Muscle of back (tissue), 11 donors: Measurements from ENCODE around the gene CAPN13. TPM values are rescaled to one million over a fixed set of nuclear protein-coding genes. Genes with fewer than 3 reads are reported as not detected.
A peak's percentile ranks its signal among the peaks of the same experiment; 100 is the strongest.

Source experiments
- DNase-seq, 3 donors: peaks; one replicate each; pipeline versions ENCODE4 v3.0.0 to v3.0.0-alpha.2; 2013
- polyA plus RNA-seq, 10 donors: library from polyadenylated mRNA; unstranded; fragments of 120-200 nt; gene quantifications; one replicate each; pipeline ENCODE4 v1.2.1, GENCODE V29; 2013; ENCODE audit not compliant: insufficient read length in 10 of 10

The CAPN13 gene
- polyA plus RNA-seq, 10 donors = 0.08 to 0.22 (median 0.12) TPM; not detected in 5

- no peak for DNase-seq
These were observed 43.0 kb downstream of the CAPN13 start for GRCh38 chr2:30764021-30764800.

GRCh38 chr2:30763151-30763660, 44.0 kb downstream of the CAPN13 start:
- peak in 1 of 3 donors; percentile 59 for DNase-seq

GRCh38 chr2:30761226-30761625, 46.0 kb downstream of the CAPN13 start:
- no peak for DNase-seq

- no peak for DNase-seq
These were observed 47.8 kb downstream of the CAPN13 start for GRCh38 chr2:30759481-30759880.

- DNase-seq = peak in 1 of 3 donors; percentile 48
These were observed 49.0 kb downstream of the CAPN13 start for GRCh38 chr2:30758191-30758651.

GRCh38 chr2:30757749-30758148, 49.5 kb downstream of the CAPN13 start:
- no peak for DNase-seq

GRCh38 chr2:30756971-30757370, 50.3 kb downstream of the CAPN13 start:
- DNase-seq = no peak

GRCh38 chr2:30756051-30756719, 51.1 kb downstream of the CAPN13 start:
- DNase-seq = peak in 1 of 3 donors; percentile 19

GRCh38 chr2:30753630-30754029, 53.6 kb downstream of the CAPN13 start:
- no peak for DNase-seq

- no peak for DNase-seq
These were observed 54.4 kb downstream of the CAPN13 start for GRCh38 chr2:30752811-30753210.

GRCh38 chr2:30747206-30747605, 60.0 kb downstream of the CAPN13 start:
- no peak for DNase-seq

- no peak for DNase-seq
These were observed 62.4 kb downstream of the CAPN13 start for GRCh38 chr2:30744823-30745222.

GRCh38 chr2:30741576-30741975, 65.7 kb downstream of the CAPN13 start:
- no peak for DNase-seq

GRCh38 chr2:30738141-30738911, 68.9 kb downstream of the CAPN13 start:
- no peak for DNase-seq

GRCh38 chr2:30737326-30737610, 70.0 kb downstream of the CAPN13 start:
- DNase-seq = no peak

GRCh38 chr2:30736461-30737325, 70.6 kb downstream of the CAPN13 start:
- DNase-seq = no peak

GRCh38 chr2:30733876-30734520, 73.2 kb downstream of the CAPN13 start:
- no peak for DNase-seq

GRCh38 chr2:30732876-30733275, 74.4 kb downstream of the CAPN13 start:
- no peak for DNase-seq

- no peak for DNase-seq
These were observed 74.9 kb downstream of the CAPN13 start for GRCh38 chr2:30732376-30732775.

- DNase-seq = no peak
These were observed 75.5 kb downstream of the CAPN13 start for GRCh38 chr2:30731706-30732105.
